Nucleus accumbens (tissue), 56 donors: ENCODE measurements around the gene SRF.
A peak's percentile ranks its signal among the peaks of the same experiment; 100 is the strongest.

Experiments used
- DNase-seq, 56 donors: peaks; one replicate each; lab custom pipeline; 2025; lab: John Stamatoyannopoulos, UW

The SRF gene

GRCh38 chr6:43180985-43181384, 9.9 kb downstream of the SRF start:
- no peak for DNase-seq

- no peak for DNase-seq
These were observed 10.5 kb downstream of the SRF start for GRCh38 chr6:43181621-43181941.

DNA sequence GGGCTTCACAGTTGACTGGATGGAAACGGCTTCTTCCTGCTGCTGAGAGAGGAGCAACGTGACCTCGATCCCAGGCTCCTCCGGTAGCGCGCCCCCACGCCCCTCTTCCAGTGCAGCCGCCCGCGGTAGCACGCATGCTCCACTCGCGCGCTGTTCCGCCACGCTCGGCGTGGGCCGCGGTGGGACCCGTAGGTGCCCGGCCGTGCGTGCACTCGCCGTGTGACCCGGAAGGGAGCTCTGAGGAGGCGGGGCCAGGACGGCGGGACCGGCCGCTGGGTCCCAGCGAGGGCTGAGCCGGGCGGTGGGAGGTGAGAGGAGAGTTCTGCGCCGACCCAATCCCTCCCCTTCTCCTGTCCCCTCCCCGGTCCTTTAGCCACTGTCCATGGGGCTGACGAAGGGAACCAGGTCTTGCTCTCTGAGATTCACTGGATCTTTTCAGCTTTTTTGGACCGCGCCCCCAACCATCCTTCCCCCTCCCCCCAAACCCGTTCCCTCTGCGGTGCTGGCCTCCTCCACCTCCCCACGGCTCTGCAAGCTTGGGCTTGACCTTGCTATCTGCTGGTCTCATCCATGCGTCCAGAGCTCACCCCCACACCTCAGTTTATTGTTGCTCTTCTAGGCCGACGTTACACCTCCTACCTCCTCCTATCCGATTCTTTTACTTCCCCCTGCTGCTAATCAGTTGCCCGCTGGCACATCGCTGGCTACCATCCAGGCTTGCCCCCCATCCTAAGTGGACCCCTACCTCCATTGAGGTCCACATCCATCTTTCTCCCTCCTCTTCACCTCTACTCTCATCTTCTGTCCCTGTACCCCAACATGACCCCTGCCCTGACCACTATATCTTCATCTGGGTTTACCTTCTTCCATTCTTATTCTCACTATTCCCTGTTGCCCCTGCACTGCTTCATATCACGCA, 11.1 kb downstream of the SRF start, which contains the start of gene CUL9:
Gene CUL9 (plus strand): TSS at position 255 of the 919 bp plus-strand sequence. CDS start 2,115 bp downstream, outside the sequence.
- peak in 55 of 56 donors; percentile 44 to 93 (median 80) for DNase-seq

- DNase-seq: no peak
These were observed 12.4 kb downstream of the SRF start for GRCh38 chr6:43183441-43183840.

DNA sequence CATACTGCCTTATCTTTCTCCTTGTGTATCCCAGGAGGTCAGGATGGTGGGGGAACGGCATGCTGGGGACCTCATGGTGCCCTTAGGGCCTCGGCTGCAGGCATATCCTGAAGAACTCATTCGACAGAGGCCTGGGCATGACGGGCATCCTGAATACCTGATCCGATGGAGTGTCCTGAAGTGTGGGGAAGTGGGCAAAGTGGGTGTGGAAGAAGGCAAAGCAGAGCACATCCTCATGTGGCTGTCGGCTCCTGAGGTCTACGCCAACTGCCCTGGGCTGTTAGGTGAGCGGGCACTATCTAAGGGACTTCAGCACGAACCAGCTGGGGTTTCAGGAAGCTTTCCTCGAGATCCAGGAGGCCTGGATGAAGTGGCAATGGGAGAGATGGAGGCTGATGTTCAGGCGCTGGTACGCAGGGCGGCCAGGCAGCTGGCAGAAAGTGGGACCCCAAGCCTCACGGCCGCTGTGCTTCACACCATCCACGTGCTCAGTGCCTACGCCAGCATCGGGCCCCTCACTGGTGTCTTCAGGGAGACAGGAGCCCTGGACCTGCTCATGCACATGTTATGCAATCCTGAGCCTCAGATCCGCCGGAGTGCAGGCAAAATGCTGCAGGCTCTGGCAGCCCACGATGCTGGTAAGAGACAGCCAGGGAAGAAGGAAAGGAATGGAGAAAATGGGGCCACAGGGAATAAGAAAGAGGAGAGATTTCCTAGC, 13.4 kb downstream of the SRF start:
- DNase-seq: peak in 1 of 56 donors; percentile 14

DNA sequence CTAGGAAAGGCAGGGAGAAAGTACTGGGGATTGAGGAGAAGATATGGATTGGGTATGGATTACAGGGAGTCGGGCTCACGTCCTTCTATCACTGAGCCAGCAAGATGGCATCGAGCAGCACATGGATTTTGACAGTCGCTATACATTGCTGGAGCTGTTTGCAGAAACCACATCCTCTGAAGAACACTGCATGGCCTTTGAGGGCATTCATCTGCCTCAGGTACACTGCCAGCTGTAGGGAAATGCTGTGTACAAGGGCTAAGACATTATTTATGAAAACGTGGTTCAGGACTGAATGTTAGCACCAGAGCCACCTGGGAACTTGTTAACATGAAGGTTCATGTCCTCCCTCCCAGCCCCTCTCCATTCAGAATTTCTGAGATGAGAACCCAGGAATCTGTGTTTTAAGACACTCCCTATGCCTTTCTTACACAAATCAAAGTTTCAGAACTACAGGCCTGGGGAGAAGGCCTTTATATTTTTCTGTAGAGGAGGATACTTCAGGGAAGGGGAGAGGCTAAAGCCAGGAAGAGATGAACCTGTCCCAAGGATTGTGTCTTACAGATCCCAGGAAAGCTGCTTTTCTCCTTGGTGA, 14.4 kb downstream of the SRF start:
- DNase-seq: no peak

GRCh38 chr6:43186019-43186418, 14.9 kb downstream of the SRF start:
- DNase-seq: no peak

DNA sequence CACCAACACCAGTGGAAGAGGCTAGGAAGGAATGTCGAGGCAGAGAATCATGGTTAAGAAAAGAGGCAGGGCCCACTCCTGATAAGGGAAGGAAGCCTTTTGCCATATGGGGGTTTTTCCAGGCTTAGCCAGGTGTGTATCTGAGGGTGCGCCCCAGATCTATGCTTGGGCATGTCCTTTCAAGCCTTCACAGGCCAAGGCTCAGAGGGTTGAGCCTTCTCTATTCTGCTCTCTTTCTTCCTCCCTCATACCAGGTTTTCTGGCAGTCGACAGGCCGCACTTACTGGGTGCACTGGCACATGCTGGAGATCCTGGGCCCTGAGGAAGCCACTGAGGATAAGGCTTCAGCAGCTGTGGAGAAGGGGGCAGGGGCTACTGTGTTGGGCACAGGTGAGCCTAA, 15.6 kb downstream of the SRF start:
- no peak for DNase-seq

- no peak for DNase-seq
These were observed 16.8 kb downstream of the SRF start for GRCh38 chr6:43187821-43188220.

- no peak for DNase-seq
These were observed 17.4 kb downstream of the SRF start for GRCh38 chr6:43188426-43188825.

GRCh38 chr6:43189776-43190304, 18.8 kb downstream of the SRF start:
- DNase-seq: no peak

DNA sequence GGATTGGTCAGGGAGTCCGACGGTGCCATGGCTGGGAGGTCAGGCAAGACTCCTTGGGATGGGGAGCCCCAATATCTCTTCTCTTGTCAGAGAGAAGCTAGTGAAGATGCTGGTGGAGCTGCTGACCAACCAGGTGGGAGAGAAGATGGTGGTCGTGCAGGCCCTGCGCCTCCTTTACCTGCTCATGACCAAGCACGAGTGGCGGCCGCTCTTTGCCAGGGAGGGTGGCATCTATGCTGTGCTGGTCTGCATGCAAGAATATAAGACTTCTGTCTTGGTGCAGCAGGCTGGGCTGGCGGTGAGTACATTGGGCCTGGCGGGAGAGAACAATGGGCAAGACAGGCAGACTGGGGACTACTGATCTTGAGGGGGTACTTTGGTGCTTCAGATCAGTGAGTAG, 21.8 kb downstream of the SRF start:
- no peak for DNase-seq

- DNase-seq: no peak
These were observed 22.9 kb downstream of the SRF start for GRCh38 chr6:43193929-43194328.

DNA sequence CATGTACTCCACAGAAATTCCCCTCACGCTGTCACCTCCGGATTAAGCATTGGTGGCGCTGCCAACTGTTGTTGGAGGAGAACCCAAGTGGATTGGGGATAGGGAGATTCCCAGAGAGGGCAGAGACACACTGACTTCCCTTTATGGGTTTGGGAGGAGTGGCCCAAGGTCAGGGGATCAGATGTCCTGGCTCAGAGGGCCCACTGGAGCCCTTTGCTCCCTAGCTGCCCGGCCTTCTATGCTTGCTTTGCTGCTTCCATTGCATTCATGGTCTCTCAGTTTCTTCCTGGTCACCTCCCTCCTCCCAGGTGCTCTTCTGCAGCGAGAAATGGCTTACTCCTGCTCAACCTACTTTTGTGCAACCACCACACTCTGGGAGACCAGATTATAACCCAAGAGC, 25.3 kb downstream of the SRF start:
- DNase-seq: no peak

- no peak for DNase-seq
These were observed 28.8 kb downstream of the SRF start for GRCh38 chr6:43199912-43200311.

- DNase-seq: no peak
These were observed 29.5 kb downstream of the SRF start for GRCh38 chr6:43200541-43200940.

DNA sequence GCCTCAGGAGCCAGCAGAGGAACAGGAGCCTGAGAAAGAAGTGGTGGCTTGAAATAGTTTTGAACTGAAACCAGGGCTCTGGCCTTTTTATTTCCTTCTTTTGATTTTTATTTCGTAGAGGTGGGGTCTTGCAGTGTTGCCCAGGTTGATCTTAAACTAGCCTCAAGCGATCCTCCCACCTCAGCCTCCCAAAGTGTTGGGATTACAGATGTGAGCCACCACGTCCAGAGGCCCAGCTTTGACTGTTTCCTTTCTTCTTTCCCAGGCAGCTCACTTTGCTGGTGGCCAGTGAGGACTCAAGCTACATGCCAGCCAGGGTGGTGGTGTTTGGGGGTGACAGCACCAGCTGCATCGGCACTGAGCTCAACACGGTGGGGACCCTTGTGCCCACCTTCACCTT, 31.4 kb downstream of the SRF start:
- no peak for DNase-seq

DNA sequence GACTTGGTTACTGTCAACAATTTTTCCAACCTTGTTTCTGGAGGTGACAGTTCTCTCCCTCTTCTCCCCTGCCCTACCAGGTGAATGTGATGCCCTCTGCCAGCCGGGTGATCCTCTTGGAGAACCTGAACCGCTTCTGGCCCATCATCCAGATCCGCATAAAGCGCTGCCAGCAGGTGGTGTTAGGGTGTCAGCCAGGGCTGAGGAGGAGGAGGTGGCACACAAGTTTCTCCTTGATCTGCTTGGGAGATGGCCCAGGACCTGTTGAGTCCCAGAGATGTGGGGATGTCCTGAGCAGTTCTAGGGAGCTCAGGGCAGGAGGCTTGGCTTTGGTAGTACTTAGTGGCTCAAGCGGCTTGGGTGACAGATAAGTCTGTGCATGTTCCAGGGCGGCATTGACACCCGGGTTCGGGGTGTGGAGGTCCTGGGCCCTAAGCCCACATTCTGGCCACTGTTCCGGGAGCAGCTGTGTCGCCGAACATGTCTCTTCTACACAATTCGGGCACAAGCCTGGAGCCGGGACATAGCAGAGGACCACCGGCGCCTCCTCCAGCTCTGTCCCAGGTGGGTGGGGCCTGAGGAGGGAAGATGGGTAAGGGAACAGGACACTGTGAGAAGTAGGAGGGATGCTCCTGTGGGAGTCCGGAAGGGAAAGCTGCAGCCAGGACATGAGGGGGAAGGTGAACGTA, 32.1 kb downstream of the SRF start:
- no peak for DNase-seq

DNA sequence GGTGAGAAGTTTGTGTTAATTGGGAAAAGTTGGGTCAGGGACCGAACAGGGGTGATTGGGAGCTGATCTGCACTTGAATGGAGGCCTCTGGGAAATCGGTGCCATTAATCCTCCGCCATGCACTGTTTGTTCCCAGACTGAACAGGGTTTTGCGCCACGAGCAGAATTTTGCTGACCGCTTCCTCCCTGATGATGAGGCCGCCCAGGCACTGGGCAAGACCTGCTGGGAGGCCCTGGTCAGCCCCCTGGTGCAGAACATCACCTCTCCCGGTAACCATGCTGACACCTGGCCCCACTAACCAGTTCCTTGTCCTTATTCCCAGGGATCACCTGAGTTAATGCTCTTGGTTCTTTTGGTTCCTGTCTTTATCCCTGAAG, 32.6 kb downstream of the SRF start:
- DNase-seq: no peak

DNA sequence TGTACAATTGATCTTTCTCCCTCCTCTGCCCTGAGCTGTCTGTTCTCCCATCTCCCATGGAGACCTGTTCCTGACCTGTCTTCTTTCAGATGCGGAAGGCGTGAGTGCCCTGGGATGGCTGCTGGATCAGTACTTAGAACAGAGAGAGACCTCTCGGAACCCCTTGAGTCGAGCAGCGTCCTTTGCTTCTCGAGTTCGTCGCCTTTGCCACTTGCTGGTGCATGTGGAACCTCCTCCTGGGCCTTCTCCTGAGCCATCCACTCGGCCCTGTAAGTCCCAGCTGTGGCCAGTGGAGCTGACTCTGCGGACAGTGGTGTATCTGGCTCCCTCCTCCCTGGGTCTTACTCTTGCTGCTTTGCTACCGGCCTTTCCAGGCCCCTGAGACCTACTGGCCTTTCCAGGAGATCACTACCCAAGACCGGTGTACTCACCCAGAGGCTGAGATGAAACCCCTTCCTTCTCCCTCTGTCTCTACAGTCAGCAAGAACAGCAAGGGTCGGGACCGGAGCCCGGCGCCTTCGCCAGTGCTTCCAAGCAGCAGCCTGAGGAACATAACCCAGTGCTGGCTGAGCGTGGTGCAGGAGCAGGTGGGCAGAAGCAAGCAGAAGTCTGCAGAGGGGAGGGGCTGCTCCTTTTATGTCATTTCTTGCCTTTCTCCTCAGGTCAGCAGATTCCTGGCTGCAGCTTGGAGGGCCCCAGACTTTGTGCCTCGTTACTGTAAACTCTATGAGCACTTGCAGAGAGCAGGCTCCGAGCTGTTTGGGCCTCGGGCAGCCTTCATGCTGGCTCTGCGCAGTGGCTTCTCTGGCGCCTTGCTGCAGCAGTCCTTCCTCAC, 33.4 kb downstream of the SRF start:
- no peak for DNase-seq
